ENCODE results near the gene MED12L.

The MED12L gene

GRCh38 chr3:151195826-151196225, 110.4 kb downstream of the MED12L start:
- DNase-seq (ENCODE audit: low spot score): no peak
- H3K27me3 ChIP-seq (ENCODE audit: insufficient read depth, poor library complexity, severe bottlenecking): no peaks in the 10 kb centered on the region
- H3K36me3 ChIP-seq (ENCODE audit: low read depth): no peaks in the 10 kb centered on the region
- H3K27ac ChIP-seq (ENCODE audit: poor library complexity, severe bottlenecking): no peak overlapping the region
- H3K4me3 ChIP-seq (ENCODE audit: severe bottlenecking): no peak overlapping the region
- no peak for ATAC-seq (ENCODE audit: low read depth)
- no peaks in the 10 kb centered on the region for H3K9me3 ChIP-seq (ENCODE audit: severe bottlenecking)
- H3K4me1 ChIP-seq (ENCODE audit: insufficient read depth, poor library complexity, severe bottlenecking): no peaks in the 10 kb centered on the region
- no peak for TF ChIP-seq CTCF (IDR thresholded peaks at IDR 0.05; ENCODE audit: poor library complexity, severe bottlenecking)

GRCh38 chr3:151196434-151196833, 111.0 kb downstream of the MED12L start:
- ATAC-seq (ENCODE audit: low read depth) (no peak), DNase-seq (ENCODE audit: low spot score) (no peak)
- Histone ChIP-seq H3K27me3 (ENCODE audit: insufficient read depth, poor library complexity, severe bottlenecking) (no peaks in the 10 kb centered on the region), H3K4me3 (ENCODE audit: severe bottlenecking) (no peak overlapping the region), H3K27ac (ENCODE audit: poor library complexity, severe bottlenecking) (no peak overlapping the region), H3K4me1 (ENCODE audit: insufficient read depth, poor library complexity, severe bottlenecking) (no peaks in the 10 kb centered on the region), H3K9me3 (ENCODE audit: severe bottlenecking) (no peaks in the 10 kb centered on the region), H3K36me3 (ENCODE audit: low read depth) (no peaks in the 10 kb centered on the region)
- TF ChIP-seq CTCF (IDR thresholded peaks at IDR 0.05; ENCODE audit: poor library complexity, severe bottlenecking): no peak

- no peak for ATAC-seq (ENCODE audit: low read depth)
- no peaks in the 10 kb centered on the region for H3K36me3 ChIP-seq (ENCODE audit: low read depth)
- TF ChIP-seq CTCF (IDR thresholded peaks at IDR 0.05; ENCODE audit: poor library complexity, severe bottlenecking): no peak
- H3K27me3 ChIP-seq (ENCODE audit: insufficient read depth, poor library complexity, severe bottlenecking): no peaks in the 10 kb centered on the region
- no peak for DNase-seq (ENCODE audit: low spot score)
- no peaks in the 10 kb centered on the region for H3K4me1 ChIP-seq (ENCODE audit: insufficient read depth, poor library complexity, severe bottlenecking)
- H3K27ac ChIP-seq (ENCODE audit: poor library complexity, severe bottlenecking): no peak overlapping the region
- H3K9me3 ChIP-seq (ENCODE audit: severe bottlenecking): no peaks in the 10 kb centered on the region
- no peak overlapping the region for H3K4me3 ChIP-seq (ENCODE audit: severe bottlenecking)
Measured at GRCh38 chr3:151197228-151197627, 111.8 kb downstream of the MED12L start.

GRCh38 chr3:151197981-151198767, 112.7 kb downstream of the MED12L start:
- no peaks in the 10 kb centered on the region for H3K9me3 ChIP-seq (ENCODE audit: severe bottlenecking)
- ATAC-seq (ENCODE audit: low read depth): no peak
- DNase-seq (ENCODE audit: low spot score): no peak
- H3K27me3 ChIP-seq (ENCODE audit: insufficient read depth, poor library complexity, severe bottlenecking): no peaks in the 10 kb centered on the region
- no peak for TF ChIP-seq CTCF (IDR thresholded peaks at IDR 0.05; ENCODE audit: poor library complexity, severe bottlenecking)
- H3K27ac ChIP-seq (ENCODE audit: poor library complexity, severe bottlenecking): no peak overlapping the region
- no peaks in the 10 kb centered on the region for H3K36me3 ChIP-seq (ENCODE audit: low read depth)
- H3K4me1 ChIP-seq (ENCODE audit: insufficient read depth, poor library complexity, severe bottlenecking): no peaks in the 10 kb centered on the region
- no peak overlapping the region for H3K4me3 ChIP-seq (ENCODE audit: severe bottlenecking)

- no peaks in the 10 kb centered on the region for H3K27me3 ChIP-seq (ENCODE audit: insufficient read depth, poor library complexity, severe bottlenecking)
- DNase-seq (ENCODE audit: low spot score) (no peak), ATAC-seq (ENCODE audit: low read depth) (no peak)
- no peak for TF ChIP-seq CTCF (IDR thresholded peaks at IDR 0.05; ENCODE audit: poor library complexity, severe bottlenecking)
- no peaks in the 10 kb centered on the region for H3K9me3 ChIP-seq (ENCODE audit: severe bottlenecking)
- no peaks in the 10 kb centered on the region for H3K36me3 ChIP-seq (ENCODE audit: low read depth)
- no peak overlapping the region for H3K4me3 ChIP-seq (ENCODE audit: severe bottlenecking)
- no peak overlapping the region for H3K27ac ChIP-seq (ENCODE audit: poor library complexity, severe bottlenecking)
- H3K4me1 ChIP-seq (ENCODE audit: insufficient read depth, poor library complexity, severe bottlenecking): no peaks in the 10 kb centered on the region
Measured at GRCh38 chr3:151198849-151199248, 113.4 kb downstream of the MED12L start.
